Adrenal gland (tissue), 5 donors: ENCODE data around the gene PSKH1.
"Not testable (repeated sequence)": the region's sequence is repeated elsewhere in the genome, so short reads cannot be mapped to it uniquely, and the experiment has no call there.

Experiments
- CTCF ChIP-seq, 6 experiments: fragments of 450-650 bp in 4 of 6; fragments of 200-600 bp in 2 of 6; sonication (generic) in 1 of 6; IDR thresholded peaks; 1 replicate in 5 of 6; 2 replicates in 1 of 6; pipeline versions ENCODE4 v1.5.1 to v1.8.0; 2016 to 2021; ENCODE audit warnings: antibody characterized with exemption in 6 of 6, mild to moderate bottlenecking in 2 of 6, moderate library complexity in 1 of 6
- POLR2A ChIP-seq, 2 donors: fragments of 450-650 bp; IDR thresholded peaks; one replicate each; pipeline ENCODE4 v1.6.1; 2017; ENCODE audit warnings: antibody characterized with exemption in 2 of 2, mild to moderate bottlenecking in 2 of 2, moderate library complexity in 1 of 2
- donor health status: DM: no; HTN: no; CAD: no.

- not testable (repeated sequence) for TF ChIP-seq CTCF, POLR2A (IDR thresholded peaks at IDR 0.05)
These were observed 44.7 kb downstream of the PSKH1 start for GRCh38 chr16:67937713-67938112.
